ENCODE measurements around the gene UBASH3A.

DNA sequence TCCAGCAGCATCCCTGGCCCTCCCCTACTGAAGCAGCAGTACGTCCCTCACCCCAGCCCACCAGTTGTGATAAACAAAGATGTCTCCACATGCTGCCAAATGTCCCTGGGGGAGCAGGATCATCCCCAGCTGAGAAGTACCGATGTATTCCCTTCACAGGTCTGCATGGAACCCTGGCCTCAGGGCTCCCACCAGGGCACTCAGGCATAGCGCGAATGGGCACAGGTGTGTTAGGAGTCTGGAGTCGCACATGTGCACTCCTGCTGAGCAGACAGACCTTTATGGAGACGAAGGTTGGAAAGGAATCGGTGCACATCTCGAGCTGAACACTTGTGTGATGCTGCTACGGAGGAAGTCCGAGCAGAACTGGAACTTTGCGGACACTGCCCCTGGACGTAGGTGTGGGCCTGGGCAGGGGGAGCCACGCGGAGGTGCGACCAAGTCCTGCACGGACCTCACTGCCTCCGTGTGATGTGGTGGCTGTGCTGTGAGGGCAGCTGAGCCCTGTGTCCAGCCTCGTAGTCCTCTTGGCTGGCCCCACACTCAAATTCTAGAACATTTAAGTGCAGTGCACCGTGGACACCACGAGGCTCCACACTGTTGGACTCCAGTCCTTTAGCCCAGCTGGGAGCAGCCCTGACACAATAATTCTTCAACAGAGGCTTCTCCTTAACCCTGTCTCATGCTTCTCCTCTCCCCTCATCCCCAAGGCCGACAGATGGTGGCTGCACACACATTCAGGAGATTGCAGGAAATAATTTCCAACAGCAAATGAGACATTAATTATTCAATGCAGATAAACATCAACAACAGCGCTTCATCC is 48.9 kb downstream of the UBASH3A start:
- TF ChIP-seq ZNF274 (IDR thresholded peaks at IDR 0.05; ENCODE audit: low read depth, low read length), result no peak
- TF ChIP-seq, protein P1, sequence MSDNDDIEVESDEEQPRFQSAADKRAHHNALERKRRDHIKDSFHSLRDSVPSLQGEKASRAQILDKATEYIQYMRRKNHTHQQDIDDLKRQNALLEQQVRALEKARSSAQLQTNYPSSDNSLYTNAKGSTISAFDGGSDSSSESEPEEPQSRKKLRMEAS (IDR thresholded peaks at IDR 0.05), result no peak
- no peak for TF ChIP-seq YY1 (IDR thresholded peaks at IDR 0.05; ENCODE audit: extremely low read depth, insufficient replicate concordance, low read depth, low read length)
- TF ChIP-seq, protein P2, sequence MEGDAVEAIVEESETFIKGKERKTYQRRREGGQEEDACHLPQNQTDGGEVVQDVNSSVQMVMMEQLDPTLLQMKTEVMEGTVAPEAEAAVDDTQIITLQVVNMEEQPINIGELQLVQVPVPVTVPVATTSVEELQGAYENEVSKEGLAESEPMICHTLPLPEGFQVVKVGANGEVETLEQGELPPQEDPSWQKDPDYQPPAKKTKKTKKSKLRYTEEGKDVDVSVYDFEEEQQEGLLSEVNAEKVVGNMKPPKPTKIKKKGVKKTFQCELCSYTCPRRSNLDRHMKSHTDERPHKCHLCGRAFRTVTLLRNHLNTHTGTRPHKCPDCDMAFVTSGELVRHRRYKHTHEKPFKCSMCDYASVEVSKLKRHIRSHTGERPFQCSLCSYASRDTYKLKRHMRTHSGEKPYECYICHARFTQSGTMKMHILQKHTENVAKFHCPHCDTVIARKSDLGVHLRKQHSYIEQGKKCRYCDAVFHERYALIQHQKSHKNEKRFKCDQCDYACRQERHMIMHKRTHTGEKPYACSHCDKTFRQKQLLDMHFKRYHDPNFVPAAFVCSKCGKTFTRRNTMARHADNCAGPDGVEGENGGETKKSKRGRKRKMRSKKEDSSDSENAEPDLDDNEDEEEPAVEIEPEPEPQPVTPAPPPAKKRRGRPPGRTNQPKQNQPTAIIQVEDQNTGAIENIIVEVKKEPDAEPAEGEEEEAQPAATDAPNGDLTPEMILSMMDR (IDR thresholded peaks at IDR 0.05 in 2 of 3, conservative IDR thresholded peaks at IDR 0.05 in 1 of 3; ENCODE audit: borderline replicate concordance in 1 of 3, insufficient read depth in 1 of 3, low read depth in 2 of 3, low read length in 2 of 3), result no peak
- TF ChIP-seq POLR2AphosphoS5 (IDR thresholded peaks at IDR 0.05; ENCODE audit: low read depth, low read length), result no peak
- TF ChIP-seq POLR2A (IDR thresholded peaks at IDR 0.05; ENCODE audit: borderline replicate concordance, extremely low read depth, insufficient read depth, insufficient read length), result no peak
- TF ChIP-seq SIN3A (IDR thresholded peaks at IDR 0.05; ENCODE audit: low read depth), result no peak
- TF ChIP-seq ZFX (IDR thresholded peaks at IDR 0.05), result no peak
- TF ChIP-seq, protein P3, sequence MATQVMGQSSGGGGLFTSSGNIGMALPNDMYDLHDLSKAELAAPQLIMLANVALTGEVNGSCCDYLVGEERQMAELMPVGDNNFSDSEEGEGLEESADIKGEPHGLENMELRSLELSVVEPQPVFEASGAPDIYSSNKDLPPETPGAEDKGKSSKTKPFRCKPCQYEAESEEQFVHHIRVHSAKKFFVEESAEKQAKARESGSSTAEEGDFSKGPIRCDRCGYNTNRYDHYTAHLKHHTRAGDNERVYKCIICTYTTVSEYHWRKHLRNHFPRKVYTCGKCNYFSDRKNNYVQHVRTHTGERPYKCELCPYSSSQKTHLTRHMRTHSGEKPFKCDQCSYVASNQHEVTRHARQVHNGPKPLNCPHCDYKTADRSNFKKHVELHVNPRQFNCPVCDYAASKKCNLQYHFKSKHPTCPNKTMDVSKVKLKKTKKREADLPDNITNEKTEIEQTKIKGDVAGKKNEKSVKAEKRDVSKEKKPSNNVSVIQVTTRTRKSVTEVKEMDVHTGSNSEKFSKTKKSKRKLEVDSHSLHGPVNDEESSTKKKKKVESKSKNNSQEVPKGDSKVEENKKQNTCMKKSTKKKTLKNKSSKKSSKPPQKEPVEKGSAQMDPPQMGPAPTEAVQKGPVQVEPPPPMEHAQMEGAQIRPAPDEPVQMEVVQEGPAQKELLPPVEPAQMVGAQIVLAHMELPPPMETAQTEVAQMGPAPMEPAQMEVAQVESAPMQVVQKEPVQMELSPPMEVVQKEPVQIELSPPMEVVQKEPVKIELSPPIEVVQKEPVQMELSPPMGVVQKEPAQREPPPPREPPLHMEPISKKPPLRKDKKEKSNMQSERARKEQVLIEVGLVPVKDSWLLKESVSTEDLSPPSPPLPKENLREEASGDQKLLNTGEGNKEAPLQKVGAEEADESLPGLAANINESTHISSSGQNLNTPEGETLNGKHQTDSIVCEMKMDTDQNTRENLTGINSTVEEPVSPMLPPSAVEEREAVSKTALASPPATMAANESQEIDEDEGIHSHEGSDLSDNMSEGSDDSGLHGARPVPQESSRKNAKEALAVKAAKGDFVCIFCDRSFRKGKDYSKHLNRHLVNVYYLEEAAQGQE (IDR thresholded peaks at IDR 0.05; ENCODE audit: low read depth), result no peak
- no peak for TF ChIP-seq EGR1 (IDR thresholded peaks at IDR 0.05; ENCODE audit: low read depth)
- no peak for TF ChIP-seq FOSL1 (IDR thresholded peaks at IDR 0.05; ENCODE audit: low read depth)
- no peak for TF ChIP-seq SRF (IDR thresholded peaks at IDR 0.05; ENCODE audit: low read depth)

All from HCT116 (cell line).